Testis (tissue), 3 donors: ENCODE data around the gene GSN. TPM values are rescaled to one million over a fixed set of nuclear protein-coding genes. Genes with fewer than 3 reads are reported as not detected.
A peak's percentile ranks its signal among the peaks of the same experiment; 100 is the strongest.

Source experiments
- DNase-seq: peaks from one replicate; pipeline ENCODE4 v3.0.0-alpha.2; 2019
- H3K27ac ChIP-seq, 2 donors: fragments of 200-600 bp; sonication (generic); one replicate each; pipeline ENCODE4 v1.5.1; 2019
- H3K27me3 ChIP-seq: fragments of 200-600 bp; sonication (generic); one replicate; pipeline ENCODE4 v1.5.1; 2019
- H3K36me3 ChIP-seq: fragments of 200-600 bp; sonication (generic); one replicate; pipeline ENCODE4 v1.5.1; 2017; ENCODE audit warnings: low read depth; ENCODE audit errors: missing control alignments
- H3K4me1 ChIP-seq: fragments of 200-600 bp; sonication (generic); one replicate; pipeline ENCODE4 v1.5.1; 2019
- H3K4me3 ChIP-seq, 2 donors: fragments of 200-600 bp; sonication (generic); one replicate each; pipeline ENCODE4 v1.5.1; 2017 to 2019
- H3K9me3 ChIP-seq: fragments of 200-600 bp; sonication (generic); one replicate; pipeline ENCODE4 v1.5.1; 2017
- CTCF ChIP-seq, 3 experiments: fragments of 450-650 bp in 2 of 3; fragments of 200-600 bp in 1 of 3; sonication (generic) in 1 of 3; IDR thresholded peaks; one replicate each; pipeline ENCODE4 v1.5.1; 2016 to 2019; ENCODE audit warnings: antibody characterized with exemption in 3 of 3, mild to moderate bottlenecking in 2 of 3, moderate library complexity in 1 of 3
- POLR2A ChIP-seq: fragments of 450-650 bp; IDR thresholded peaks from one replicate; pipeline ENCODE4 v1.6.1; 2017; ENCODE audit warnings: antibody characterized with exemption, mild to moderate bottlenecking, moderate library complexity
- WGBS, 2 donors: methylation state at CpG; one replicate each; pipeline ENCODE4 v1.1.5; 2018; 5-methylcytosine and 5-hydroxymethylcytosine counted together
- intact Hi-C: fragments of 100-400 bp; cut with DNase I; formaldehyde crosslinking; loops from one replicate; pipeline ENCODE4 v1.15.1; 2023; ENCODE audit warnings: low total_unique reads
- polyA plus RNA-seq: library from polyadenylated mRNA; stranded (reverse); fragments of 350-450 nt; fragmentation: Illumina TruSeq; extraction: RNeasy Lipid Tissue Mini Kit (QIAGEN cat#74804); gene quantifications from one replicate; pipeline ENCODE4 v1.2.3, GENCODE V29; 2014; ENCODE audit warnings: low read depth, low replicate concordance; ENCODE audit not compliant: insufficient read depth
- total RNA-seq, 2 donors: library from RNA; depleted of rRNA; stranded (reverse); fragments of >200 nt; gene quantifications; one replicate each; pipeline ENCODE4 v1.2.3, GENCODE V29; 2016

GSN gene
- total and polyA plus RNA-seq, 3 donors from 2014 or later = 206 to 392 (median 356) TPM

- H3K4me3 ChIP-seq = no peak overlapping the region
- H3K27me3 ChIP-seq = no peaks in the 10 kb centered on the region
- no peaks in the 10 kb centered on the region for H3K36me3 ChIP-seq
- TF ChIP-seq CTCF (IDR thresholded peaks at IDR 0.05) = no peak
- TF ChIP-seq POLR2A = no peak
- intact Hi-C loops = loop anchor here (5.0 kb wide), 2 partner anchors 44 to 94 kb away; no protein-coding TSS in a partner anchor
- H3K4me1 ChIP-seq = peaks cover 8% of the 10 kb centered on the region
- no peaks in the 10 kb centered on the region for H3K9me3 ChIP-seq
- WGBS, 2 donors = 57 to 63% methylated on average over 4 of the region's 4 CpGs
- DNase-seq = no peak
- peak overlapping the region in 1 of 2 donors; percentile 74 for H3K27ac ChIP-seq
Observed at GRCh38 chr9:121371495-121372061, 103.6 kb downstream of the GSN start.

- Histone ChIP-seq H3K36me3 (no peaks in the 10 kb centered on the region), H3K27me3 (no peaks in the 10 kb centered on the region), H3K4me1 (peaks cover 8% of the 10 kb centered on the region), H3K4me3 (no peak overlapping the region), H3K9me3 (no peaks in the 10 kb centered on the region), H3K27ac (peak overlapping the region; percentile 35 to 74)
- intact Hi-C loops = loop anchor here (5.0 kb wide), 2 partner anchors 45 to 95 kb away; no protein-coding TSS in a partner anchor
- 79 to 80% methylated on average over 6 of the region's 6 CpGs for WGBS, 2 donors
- no peak for DNase-seq
- no peak for TF ChIP-seq CTCF (IDR thresholded peaks at IDR 0.05)
- TF ChIP-seq POLR2A = no peak
Observed at GRCh38 chr9:121372239-121373010, 104.5 kb downstream of the GSN start.

GRCh38 chr9:121373011-121373729 is 105.2 kb downstream of the GSN start:
- Histone ChIP-seq H3K9me3 (no peaks in the 10 kb centered on the region), H3K4me1 (peaks cover 8% of the 10 kb centered on the region), H3K36me3 (no peaks in the 10 kb centered on the region), H3K27me3 (no peaks in the 10 kb centered on the region), H3K27ac (peak overlapping the region; percentile 35 to 74), H3K4me3 (no peak overlapping the region)
- 38 to 40% methylated on average over 5 of the region's 5 CpGs for WGBS, 2 donors
- peak; percentile 37 for DNase-seq
- no peak for TF ChIP-seq POLR2A
- intact Hi-C loops = loop anchor here (5.0 kb wide), 2 partner anchors 46 to 96 kb away; no protein-coding TSS in a partner anchor

- DNase-seq = no peak
- intact Hi-C loops = no loop called here
- no peaks in the 10 kb centered on the region for H3K4me1 ChIP-seq
Observed at GRCh38 chr9:121376214-121376830, 108.4 kb downstream of the GSN start.

More at GRCh38 chr9:121376214-121376830, 108.4 kb downstream of the GSN start:
- 85 to 88% methylated on average over 4 of the region's 4 CpGs for WGBS, 2 donors
- H3K9me3 ChIP-seq = no peaks in the 10 kb centered on the region
- no peak overlapping the region for H3K27ac ChIP-seq
- no peak overlapping the region for H3K4me3 ChIP-seq
- no peaks in the 10 kb centered on the region for H3K27me3 ChIP-seq
- H3K36me3 ChIP-seq = no peaks in the 10 kb centered on the region
- TF ChIP-seq CTCF (IDR thresholded peaks at IDR 0.05) (peak in 2 of 3 experiments; percentile 36 to 51), POLR2A (no peak)
